Hair follicular keratinocyte (primary cell): Measurements from ENCODE around the gene PRR22. TPM values are rescaled to one million over a fixed set of nuclear protein-coding genes. Genes with fewer than 3 reads are reported as not detected.

Experiments
- total RNA-seq: library from RNA; depleted of rRNA; stranded (reverse); fragments of >200 nt; gene quantifications from 2 replicates; pipeline ENCODE4 v1.2.3, GENCODE V29; 2015

Gene PRR22
- 0.16 and 2.1 TPM in 2 replicates for total RNA-seq

DNA sequence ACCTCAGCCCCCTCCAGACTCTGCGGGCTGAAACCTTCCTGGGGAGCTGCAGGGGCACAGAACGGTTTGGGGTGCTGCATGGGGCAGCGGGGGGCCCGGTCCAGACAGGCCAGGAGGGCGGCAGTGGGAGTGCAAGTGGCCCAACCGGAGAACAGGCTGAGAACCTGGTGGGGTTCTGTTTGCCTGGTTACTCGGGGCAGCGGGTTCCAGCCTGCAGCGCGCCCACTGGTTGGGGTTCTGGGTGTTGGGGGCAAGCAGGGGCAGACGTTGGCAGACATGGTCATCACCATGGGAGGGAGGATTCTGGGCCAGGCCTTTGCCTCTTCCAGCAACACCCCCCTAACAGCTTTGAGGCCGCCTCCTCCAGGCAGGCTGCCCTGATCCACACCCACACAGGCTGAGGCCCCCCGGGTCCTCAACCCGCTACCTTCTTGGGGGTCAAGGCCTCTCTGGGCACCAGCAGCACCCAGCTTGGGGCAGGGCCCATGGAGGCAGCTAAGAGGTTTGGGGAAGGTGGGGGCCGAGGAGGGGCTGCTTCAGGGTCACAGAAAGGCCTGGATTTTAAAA, at the start of gene PRR22:
PRR22 (minus strand) TSS at position 166 of the 567 bp plus-strand sequence; CDS start at position 80, 86 bp downstream.

GRCh38 chr19:5804516-5805461, 20.2 kb upstream of the PRR22 start, which contains the start of gene NRTN:
TSS of gene NRTN (plus strand) at chr19:5805067. CDS start at chr19:5824166, 19,099 bp downstream.

GRCh38 chr19:5790559-5791520, 6.3 kb upstream of the PRR22 start, which contains the start of gene DUS3L:
TSS of gene DUS3L (minus strand) at chr19:5791163. CDS start at chr19:5791141, 22 bp downstream.

Other genes starting within 250 kb of the PRR22 start
- 1.1 and 4.1 TPM in 2 replicates for gene TINCR, start 216.8 kb downstream of the PRR22 start, total RNA-seq
- gene SAFB2, start 162.0 kb downstream of the PRR22 start, total RNA-seq = 7.7 and 11.3 TPM in 2 replicates
- gene SAFB, start 161.7 kb downstream of the PRR22 start, total RNA-seq = 18.0 and 39.8 TPM in 2 replicates
- 52.2 and 59.2 TPM in 2 replicates for gene MICOS13, start 104.2 kb downstream of the PRR22 start, total RNA-seq
- 5.0 and 16.0 TPM in 2 replicates for gene HSD11B1L, start 103.7 kb downstream of the PRR22 start, total RNA-seq
- gene RPL36, start 94.5 kb downstream of the PRR22 start, total RNA-seq = 1,765 and 1,895 TPM in 2 replicates
- gene LONP1, start 64.6 kb downstream of the PRR22 start, total RNA-seq = 100 and 119 TPM in 2 replicates
- gene CATSPERD, start 64.1 kb downstream of the PRR22 start, total RNA-seq = not detected in 2 replicates
- gene DUS3L, start 6.4 kb upstream of the PRR22 start, total RNA-seq = 25.5 and 37.9 TPM in 2 replicates
- gene NRTN, start 20.3 kb upstream of the PRR22 start, total RNA-seq = not detected in 2 replicates
- gene FUT6, start 55.0 kb upstream of the PRR22 start, total RNA-seq = not detected in 2 replicates
- 0.31 TPM in 1 of 2 replicates, not detected in the other for gene FUT3, start 66.7 kb upstream of the PRR22 start, total RNA-seq
- not detected in 2 replicates for gene FUT5, start 85.8 kb upstream of the PRR22 start, total RNA-seq
- gene NDUFA11, start 119.0 kb upstream of the PRR22 start, total RNA-seq = 274 and 382 TPM in 2 replicates
- gene VMAC, start 120.1 kb upstream of the PRR22 start, total RNA-seq = 2.5 and 5.4 TPM in 2 replicates
- 0.84 and 1.6 TPM in 2 replicates for gene CAPS, start 129.5 kb upstream of the PRR22 start, total RNA-seq
- gene RANBP3, start 193.4 kb upstream of the PRR22 start, total RNA-seq = 35.9 and 57.9 TPM in 2 replicates